ENCODE data around the gene CHI3L1.

CHI3L1 gene

GRCh38 chr1:203183828-203184227 lies 2.7 kb downstream of the CHI3L1 start:
- Histone ChIP-seq H3K9me3 (ENCODE audit: control insufficient read depth in 1 of 2, low read length in 2 of 2) (no peaks in the 10 kb centered on the region), H3K4me1 (ENCODE audit: control insufficient read depth in 1 of 2, insufficient read depth in 2 of 2, low read length in 2 of 2) (peaks cover 0 to 2% of the 10 kb centered on the region in 2 donors), H3K27me3 (ENCODE audit: control insufficient read depth in 1 of 2, insufficient read depth in 2 of 2, low read length in 2 of 2) (peaks cover 0 to 3% of the 10 kb centered on the region in 2 donors), H3K36me3 (ENCODE audit: control insufficient read depth in 1 of 2, insufficient read depth in 2 of 2, low read length in 2 of 2) (no peaks in the 10 kb centered on the region), H3K9ac (ENCODE audit: low read depth in 1 of 2, low read length in 2 of 2) (no peak overlapping the region), H3K4me3 (ENCODE audit: low read depth in 1 of 2, low read length in 2 of 2) (no peak overlapping the region), H3K27ac (ENCODE audit: low read depth, low read length) (no peak overlapping the region)

GRCh38 chr1:203182387-203182953 lies 4.0 kb downstream of the CHI3L1 start:
- Histone ChIP-seq H3K27me3 (ENCODE audit: control insufficient read depth in 1 of 2, insufficient read depth in 2 of 2, low read length in 2 of 2) (peaks cover 0 to 3% of the 10 kb centered on the region in 2 donors), H3K36me3 (ENCODE audit: control insufficient read depth in 1 of 2, insufficient read depth in 2 of 2, low read length in 2 of 2) (no peaks in the 10 kb centered on the region), H3K4me1 (ENCODE audit: control insufficient read depth in 1 of 2, insufficient read depth in 2 of 2, low read length in 2 of 2) (peaks cover 0 to under 1% of the 10 kb centered on the region in 2 donors), H3K27ac (ENCODE audit: low read depth, low read length) (no peak overlapping the region), H3K9me3 (ENCODE audit: control insufficient read depth in 1 of 2, low read length in 2 of 2) (no peaks in the 10 kb centered on the region), H3K9ac (ENCODE audit: low read depth in 1 of 2, low read length in 2 of 2) (no peak overlapping the region), H3K4me3 (ENCODE audit: low read depth in 1 of 2, low read length in 2 of 2) (no peak overlapping the region)

- no peaks in the 10 kb centered on the region for H3K36me3 ChIP-seq (ENCODE audit: control insufficient read depth in 1 of 2, insufficient read depth in 2 of 2, low read length in 2 of 2)
- H3K9me3 ChIP-seq (ENCODE audit: control insufficient read depth in 1 of 2, low read length in 2 of 2) = no peaks in the 10 kb centered on the region
- peaks cover 0 to 3% of the 10 kb centered on the region in 2 donors for H3K4me1 ChIP-seq (ENCODE audit: control insufficient read depth in 1 of 2, insufficient read depth in 2 of 2, low read length in 2 of 2)
- H3K4me3 ChIP-seq (ENCODE audit: low read depth in 1 of 2, low read length in 2 of 2) = no peak overlapping the region
- H3K27ac ChIP-seq (ENCODE audit: low read depth, low read length) = no peak overlapping the region
- H3K9ac ChIP-seq (ENCODE audit: low read depth in 1 of 2, low read length in 2 of 2) = no peak overlapping the region
- H3K27me3 ChIP-seq (ENCODE audit: control insufficient read depth in 1 of 2, insufficient read depth in 2 of 2, low read length in 2 of 2) = no peaks in the 10 kb centered on the region
Observed at GRCh38 chr1:203181586-203182386, 4.7 kb downstream of the CHI3L1 start.

- Histone ChIP-seq H3K27ac (ENCODE audit: low read depth, low read length) (no peak overlapping the region), H3K9ac (ENCODE audit: low read depth in 1 of 2, low read length in 2 of 2) (no peak overlapping the region), H3K4me3 (ENCODE audit: low read depth in 1 of 2, low read length in 2 of 2) (no peak overlapping the region), H3K4me1 (ENCODE audit: control insufficient read depth in 1 of 2, insufficient read depth in 2 of 2, low read length in 2 of 2) (peaks cover 0 to 3% of the 10 kb centered on the region in 2 donors), H3K27me3 (ENCODE audit: control insufficient read depth in 1 of 2, insufficient read depth in 2 of 2, low read length in 2 of 2) (no peaks in the 10 kb centered on the region), H3K36me3 (ENCODE audit: control insufficient read depth in 1 of 2, insufficient read depth in 2 of 2, low read length in 2 of 2) (no peaks in the 10 kb centered on the region), H3K9me3 (ENCODE audit: control insufficient read depth in 1 of 2, low read length in 2 of 2) (no peaks in the 10 kb centered on the region)
Observed at GRCh38 chr1:203180611-203181330, 5.7 kb downstream of the CHI3L1 start.

DNA sequence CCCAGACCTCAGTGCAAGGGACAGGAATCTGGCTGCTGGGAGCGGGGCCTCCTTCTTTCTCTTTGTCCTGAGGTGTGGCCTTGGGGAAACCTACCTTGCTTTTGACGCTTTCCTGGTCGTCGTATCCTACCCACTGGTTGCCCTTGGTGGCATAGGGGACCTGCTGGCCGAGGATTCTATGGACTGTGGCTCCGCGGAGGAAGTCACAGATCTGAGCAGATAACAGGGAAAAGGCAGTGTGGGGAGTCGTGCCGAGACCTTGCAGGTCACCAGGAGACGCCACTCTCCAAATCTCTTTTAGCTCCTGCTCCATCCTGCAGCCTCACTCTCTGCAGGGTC lies 6.9 kb downstream of the CHI3L1 start:
- Histone ChIP-seq H3K36me3 (ENCODE audit: control insufficient read depth in 1 of 2, insufficient read depth in 2 of 2, low read length in 2 of 2) (no peaks in the 10 kb centered on the region), H3K9me3 (ENCODE audit: control insufficient read depth in 1 of 2, low read length in 2 of 2) (no peaks in the 10 kb centered on the region), H3K9ac (ENCODE audit: low read depth in 1 of 2, low read length in 2 of 2) (no peak overlapping the region), H3K4me3 (ENCODE audit: low read depth in 1 of 2, low read length in 2 of 2) (no peak overlapping the region), H3K4me1 (ENCODE audit: control insufficient read depth in 1 of 2, insufficient read depth in 2 of 2, low read length in 2 of 2) (peaks cover 0 to 3% of the 10 kb centered on the region in 2 donors), H3K27me3 (ENCODE audit: control insufficient read depth in 1 of 2, insufficient read depth in 2 of 2, low read length in 2 of 2) (no peaks in the 10 kb centered on the region), H3K27ac (ENCODE audit: low read depth, low read length) (no peak overlapping the region)

DNA sequence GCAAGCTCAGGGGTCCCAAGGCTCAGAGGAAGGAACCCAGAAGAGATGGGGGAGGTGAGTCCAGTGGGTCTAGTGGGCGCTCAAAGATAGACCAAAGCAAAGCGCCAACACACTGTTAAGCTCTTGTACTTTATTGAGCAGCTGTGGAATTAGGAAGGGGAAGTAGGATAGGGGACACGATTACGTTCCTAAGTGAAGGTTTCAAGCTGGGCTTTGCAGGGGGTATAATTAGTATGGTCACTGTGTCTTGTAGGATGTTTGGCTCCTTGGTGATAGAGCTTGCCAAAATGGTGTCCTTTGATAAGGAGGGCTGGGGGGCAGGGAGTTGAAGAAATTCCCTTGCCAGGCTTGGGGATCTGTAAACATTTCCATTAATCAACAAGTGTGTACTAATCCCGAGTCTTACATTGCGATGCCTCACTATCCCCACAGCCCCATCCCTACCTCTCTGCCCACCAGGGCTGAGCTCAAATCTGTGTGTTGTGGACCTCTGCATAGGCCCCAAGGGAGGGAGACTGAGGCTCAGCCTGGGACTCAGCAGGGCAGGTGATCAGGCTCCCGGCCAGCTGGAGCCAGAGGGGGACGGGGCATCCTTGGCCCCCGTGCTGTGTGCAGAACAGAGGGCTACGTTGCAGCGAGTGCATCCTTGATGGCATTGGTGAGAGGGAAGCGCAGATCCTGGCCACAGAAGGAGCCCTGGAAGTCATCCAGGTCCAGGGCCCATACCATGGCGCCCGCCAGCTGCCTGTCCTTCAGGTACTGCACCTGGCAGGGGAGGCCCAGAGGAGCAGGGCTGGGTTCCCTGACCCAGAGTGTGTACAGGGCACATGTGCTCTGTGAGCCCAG lies 7.5 kb downstream of the CHI3L1 start:
- Histone ChIP-seq H3K9me3 (ENCODE audit: control insufficient read depth in 1 of 2, low read length in 2 of 2) (no peaks in the 10 kb centered on the region), H3K4me3 (ENCODE audit: low read depth in 1 of 2, low read length in 2 of 2) (no peak overlapping the region), H3K36me3 (ENCODE audit: control insufficient read depth in 1 of 2, insufficient read depth in 2 of 2, low read length in 2 of 2) (no peaks in the 10 kb centered on the region), H3K27me3 (ENCODE audit: control insufficient read depth in 1 of 2, insufficient read depth in 2 of 2, low read length in 2 of 2) (no peaks in the 10 kb centered on the region), H3K27ac (ENCODE audit: low read depth, low read length) (no peak overlapping the region), H3K9ac (ENCODE audit: low read depth in 1 of 2, low read length in 2 of 2) (no peak overlapping the region), H3K4me1 (ENCODE audit: control insufficient read depth in 1 of 2, insufficient read depth in 2 of 2, low read length in 2 of 2) (peaks cover 0 to 3% of the 10 kb centered on the region in 2 donors)

DNA sequence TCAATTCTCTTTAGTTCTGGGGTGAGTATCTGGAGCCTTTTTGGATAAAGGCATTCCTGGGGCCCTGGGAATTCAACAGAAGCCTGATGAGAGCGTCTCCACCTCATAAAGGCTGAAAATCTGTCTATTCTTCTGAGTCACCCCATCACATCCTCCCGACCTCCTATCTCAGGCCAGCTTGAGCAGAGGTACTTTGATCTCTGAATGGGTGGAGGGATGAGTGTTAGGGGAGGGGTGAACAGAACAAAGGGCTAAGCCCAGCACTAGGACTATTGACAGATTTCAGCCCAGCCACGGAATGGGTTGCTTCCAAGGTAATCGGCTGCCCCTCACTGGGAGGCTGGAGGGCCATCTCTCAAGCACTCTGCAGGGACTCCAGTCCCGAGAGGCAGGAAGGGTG lies 8.4 kb downstream of the CHI3L1 start:
- Histone ChIP-seq H3K4me3 (ENCODE audit: low read depth in 1 of 2, low read length in 2 of 2) (no peak overlapping the region), H3K27ac (ENCODE audit: low read depth, low read length) (no peak overlapping the region), H3K4me1 (ENCODE audit: control insufficient read depth in 1 of 2, insufficient read depth in 2 of 2, low read length in 2 of 2) (peaks cover 0 to 3% of the 10 kb centered on the region in 2 donors), H3K9ac (ENCODE audit: low read depth in 1 of 2, low read length in 2 of 2) (no peak overlapping the region), H3K9me3 (ENCODE audit: control insufficient read depth in 1 of 2, low read length in 2 of 2) (no peaks in the 10 kb centered on the region), H3K27me3 (ENCODE audit: control insufficient read depth in 1 of 2, insufficient read depth in 2 of 2, low read length in 2 of 2) (no peaks in the 10 kb centered on the region), H3K36me3 (ENCODE audit: control insufficient read depth in 1 of 2, insufficient read depth in 2 of 2, low read length in 2 of 2) (no peaks in the 10 kb centered on the region)

GRCh38 chr1:203177470-203178039 lies 8.9 kb downstream of the CHI3L1 start:
- H3K4me1 ChIP-seq (ENCODE audit: control insufficient read depth in 1 of 2, insufficient read depth in 2 of 2, low read length in 2 of 2) = peaks cover 0 to 3% of the 10 kb centered on the region in 2 donors
- no peaks in the 10 kb centered on the region for H3K27me3 ChIP-seq (ENCODE audit: control insufficient read depth in 1 of 2, insufficient read depth in 2 of 2, low read length in 2 of 2)
- H3K36me3 ChIP-seq (ENCODE audit: control insufficient read depth in 1 of 2, insufficient read depth in 2 of 2, low read length in 2 of 2) = no peaks in the 10 kb centered on the region
- no peak overlapping the region for H3K4me3 ChIP-seq (ENCODE audit: low read depth in 1 of 2, low read length in 2 of 2)
- no peak overlapping the region for H3K27ac ChIP-seq (ENCODE audit: low read depth, low read length)
- H3K9me3 ChIP-seq (ENCODE audit: control insufficient read depth in 1 of 2, low read length in 2 of 2) = no peaks in the 10 kb centered on the region
- H3K9ac ChIP-seq (ENCODE audit: low read depth in 1 of 2, low read length in 2 of 2) = no peak overlapping the region

DNA sequence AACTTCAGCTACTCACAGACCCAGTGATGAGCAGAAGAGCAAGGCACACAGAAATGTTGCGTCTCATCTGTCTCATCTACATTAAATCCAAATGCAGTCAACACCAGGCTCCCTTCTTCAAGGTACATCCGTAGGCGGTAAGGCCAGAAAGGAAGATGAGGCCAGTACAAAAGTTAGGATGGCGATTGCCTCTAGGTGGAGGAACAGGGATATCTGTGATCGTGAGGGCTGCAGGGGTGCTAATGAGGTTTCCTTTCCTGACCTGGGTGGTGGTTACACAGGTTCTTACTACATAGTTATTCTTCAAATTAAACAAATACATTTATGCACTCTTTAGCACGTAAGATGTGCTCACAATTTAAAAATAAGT lies 9.5 kb downstream of the CHI3L1 start:
- H3K9ac ChIP-seq (ENCODE audit: low read depth in 1 of 2, low read length in 2 of 2) = no peak overlapping the region
- no peaks in the 10 kb centered on the region for H3K36me3 ChIP-seq (ENCODE audit: control insufficient read depth in 1 of 2, insufficient read depth in 2 of 2, low read length in 2 of 2)
- no peak overlapping the region for H3K4me3 ChIP-seq (ENCODE audit: low read depth in 1 of 2, low read length in 2 of 2)
- no peaks in the 10 kb centered on the region for H3K27me3 ChIP-seq (ENCODE audit: control insufficient read depth in 1 of 2, insufficient read depth in 2 of 2, low read length in 2 of 2)
- H3K9me3 ChIP-seq (ENCODE audit: control insufficient read depth in 1 of 2, low read length in 2 of 2) = no peaks in the 10 kb centered on the region
- no peak overlapping the region for H3K27ac ChIP-seq (ENCODE audit: low read depth, low read length)
- peaks cover 0 to 3% of the 10 kb centered on the region in 2 donors for H3K4me1 ChIP-seq (ENCODE audit: control insufficient read depth in 1 of 2, insufficient read depth in 2 of 2, low read length in 2 of 2)
